Astrocyte of the hippocampus (primary cell): Measurements from ENCODE around the gene TRIM16.
"Not testable (repeated sequence)": the region's sequence is repeated elsewhere in the genome, so short reads cannot be mapped to it uniquely, and the experiment has no call there.

ENCODE experiments used
- DNase-seq: peaks from one replicate; pipeline ENCODE4 v3.0.0; 2011; ENCODE audit warnings: low read depth, low spot score

TRIM16 gene

DNA sequence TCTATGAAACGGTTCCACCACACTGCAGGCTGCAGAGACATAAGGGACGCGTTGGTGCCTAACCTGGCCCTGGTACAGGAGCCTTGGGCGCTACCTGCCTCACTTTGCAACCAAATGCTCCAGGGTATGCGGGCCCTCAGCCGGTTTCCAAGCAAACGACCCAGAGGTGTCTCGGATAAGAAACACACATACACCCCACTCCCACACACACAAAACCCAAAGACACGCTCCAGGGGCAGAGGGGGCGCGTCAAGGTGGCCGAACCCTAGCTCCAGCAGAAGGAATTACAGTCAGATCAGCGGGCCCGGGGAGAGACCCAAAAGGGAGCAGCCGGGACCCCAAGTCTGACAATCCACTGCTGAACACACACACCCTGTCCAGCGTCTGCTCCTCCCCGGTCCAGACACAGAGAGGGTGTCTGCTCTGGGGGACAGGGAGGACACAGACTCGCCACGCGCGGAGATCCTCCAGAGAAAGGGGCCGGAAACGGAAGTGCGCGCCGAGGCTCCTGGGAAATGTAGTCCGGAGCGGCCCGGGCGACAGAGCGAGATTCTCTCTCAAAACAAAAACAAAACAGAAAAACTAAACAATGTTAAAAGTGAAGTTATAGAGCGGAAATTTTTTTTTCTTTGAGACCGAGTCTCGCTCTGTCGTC is at the start of gene TRIM16:
TRIM16 (minus strand) TSS at position 488 of the 655 bp plus-strand sequence. CDS start 32,702 bp downstream, outside the sequence.
- peak; percentile 72 for DNase-seq

DNA sequence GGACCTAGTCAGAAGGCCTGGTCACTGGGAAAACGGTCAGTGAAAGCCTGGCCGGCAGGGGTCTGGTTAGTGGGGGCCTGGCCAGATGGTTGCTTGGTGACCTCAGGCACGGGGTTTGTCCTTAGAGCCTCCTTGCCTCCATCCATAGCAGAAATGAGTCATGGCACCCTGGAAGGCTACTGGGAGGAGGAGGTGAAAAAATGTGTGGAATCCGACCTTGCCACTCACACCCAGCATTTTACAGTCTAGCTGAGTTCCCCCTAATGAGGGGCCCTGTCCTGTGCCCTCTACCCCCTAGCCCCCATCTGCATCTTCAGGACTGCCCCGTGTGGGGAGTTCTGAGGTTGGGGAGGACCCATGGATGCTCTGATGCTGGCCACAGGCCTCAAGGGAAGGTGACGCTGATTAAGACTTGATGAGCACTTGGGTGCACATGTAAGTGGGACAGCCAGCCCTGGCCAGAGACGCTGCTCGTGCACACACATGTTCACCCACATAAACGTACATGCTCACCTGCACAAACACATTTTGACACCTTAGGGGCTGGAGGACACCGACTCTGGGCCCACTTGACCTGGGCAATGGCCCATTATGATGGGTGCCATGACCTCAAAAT is 49.2 kb upstream of the TRIM16 start:
- DNase-seq = not testable (repeated sequence)

DNA sequence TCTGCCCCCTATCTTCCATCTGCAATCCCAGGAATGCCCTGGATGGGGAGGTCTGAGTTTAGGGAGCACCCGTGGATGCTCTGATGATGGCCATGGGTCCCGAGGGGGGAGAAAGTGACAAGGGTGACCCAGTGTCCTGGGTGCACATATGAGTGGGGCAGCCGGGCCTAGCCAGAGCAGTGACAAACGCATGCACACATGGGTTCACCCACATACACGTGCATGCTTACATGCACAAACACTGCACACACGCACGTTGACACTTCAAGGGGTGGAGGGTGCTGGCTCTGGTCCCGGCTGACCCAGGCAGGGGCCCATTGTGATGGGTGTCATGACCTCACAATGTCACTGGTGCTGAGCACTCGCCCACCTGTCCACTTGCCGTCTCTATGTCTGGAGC is 47.8 kb upstream of the TRIM16 start, which contains the start of gene TBC1D26:
TBC1D26 (plus strand) TSS at position 384 of the 400 bp plus-strand sequence. CDS start 3,066 bp downstream, outside the sequence.
- not testable (repeated sequence) for DNase-seq

DNA sequence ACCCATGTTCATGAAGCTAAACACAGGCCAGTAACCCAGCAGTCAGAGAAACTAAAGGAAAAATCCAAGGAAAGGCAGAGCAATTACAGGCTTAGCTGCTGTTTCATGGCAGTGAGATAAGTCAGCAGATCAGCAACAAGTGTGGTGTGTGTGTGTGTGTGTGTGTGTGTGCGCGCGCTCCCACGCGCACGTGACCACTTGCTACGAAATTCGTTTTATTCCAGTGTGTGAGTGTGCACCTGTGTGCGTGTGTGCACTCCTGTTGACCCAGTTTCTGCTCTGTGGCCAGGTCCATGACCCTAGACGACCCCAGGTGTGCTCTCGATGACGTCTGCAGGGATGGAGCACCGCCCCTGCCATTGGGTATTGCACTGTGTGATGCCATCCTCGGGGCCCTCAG is 46.4 kb upstream of the TRIM16 start:
- not testable (repeated sequence) for DNase-seq

DNA sequence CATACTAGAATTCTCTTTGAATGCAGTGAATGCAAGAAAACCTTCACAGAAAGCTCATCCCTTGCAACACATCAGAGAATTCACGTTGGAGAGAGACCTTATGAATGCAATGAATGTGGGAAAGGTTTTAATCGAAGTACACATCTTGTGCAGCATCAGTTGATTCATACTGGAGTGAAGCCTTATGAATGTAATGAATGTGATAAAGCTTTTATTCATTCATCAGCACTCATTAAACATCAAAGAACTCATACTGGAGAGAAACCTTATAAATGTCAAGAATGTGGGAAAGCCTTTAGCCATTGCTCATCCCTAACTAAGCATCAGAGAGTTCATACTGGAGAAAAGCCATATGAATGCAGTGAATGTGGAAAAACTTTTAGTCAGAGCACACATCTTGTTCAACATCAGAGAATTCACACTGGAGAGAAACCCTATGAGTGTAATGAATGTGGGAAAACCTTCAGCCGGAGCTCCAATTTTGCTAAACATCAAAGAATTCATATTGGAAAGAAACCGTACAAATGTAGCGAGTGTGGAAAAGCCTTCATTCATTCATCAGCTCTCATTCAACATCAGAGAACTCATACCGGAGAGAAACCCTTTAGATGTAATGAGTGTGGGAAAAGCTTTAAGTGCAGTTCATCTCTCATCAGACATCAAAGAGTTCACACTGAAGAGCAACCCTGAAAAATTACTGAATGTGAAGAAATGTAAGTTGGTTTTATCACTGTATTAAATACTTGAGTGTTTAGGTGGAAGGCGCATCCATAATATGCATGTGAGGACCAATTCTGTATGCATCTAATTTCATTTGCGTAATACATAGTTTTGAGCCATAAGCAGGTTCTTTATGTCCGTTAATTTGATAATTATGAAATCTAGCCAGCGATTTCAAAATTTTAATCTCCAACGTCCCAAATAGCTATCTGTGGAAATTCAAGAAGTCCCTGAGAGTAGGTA is 32.8 kb upstream of the TRIM16 start:
- peak; percentile 4 for DNase-seq

DNA sequence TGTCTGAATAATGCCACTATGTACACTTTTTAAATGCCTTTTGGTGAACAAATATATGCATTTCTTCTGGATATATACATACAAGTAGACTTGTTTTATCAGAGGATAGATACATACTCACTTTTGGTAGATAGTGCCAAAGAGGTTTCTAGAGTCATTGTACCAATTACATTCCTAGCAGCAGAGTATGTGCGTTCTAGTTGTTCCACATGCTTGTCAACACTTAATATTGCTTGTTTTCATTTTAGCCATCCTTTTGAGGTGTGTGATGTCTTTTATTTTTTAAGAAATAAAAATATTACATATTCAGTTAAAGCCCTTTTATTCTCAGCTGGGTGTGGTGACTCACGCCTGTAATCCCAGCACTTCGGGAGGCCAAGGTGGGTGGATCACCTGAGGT is 24.8 kb upstream of the TRIM16 start:
- DNase-seq = not testable (repeated sequence)

DNA sequence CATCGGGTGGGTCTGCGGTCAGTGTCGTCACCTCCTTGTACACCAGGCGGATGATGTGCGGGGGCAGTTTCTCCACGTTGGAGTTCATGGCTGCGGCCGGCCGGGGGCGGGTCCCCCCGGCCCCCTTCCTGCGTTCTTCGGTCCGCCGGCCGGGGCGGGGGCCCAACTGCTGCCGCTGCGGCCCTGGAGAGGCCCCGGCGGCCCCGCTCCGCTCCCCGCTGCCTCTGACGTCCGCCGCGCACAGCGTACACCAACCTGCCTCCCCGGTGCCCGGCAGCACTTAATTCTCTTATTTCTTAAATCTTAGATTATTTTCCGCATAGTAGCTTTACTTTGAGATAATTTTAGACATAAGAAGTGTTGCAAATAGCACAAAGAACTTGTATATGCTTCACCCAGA is 20.7 kb upstream of the TRIM16 start:
- not testable (repeated sequence) for DNase-seq

DNA sequence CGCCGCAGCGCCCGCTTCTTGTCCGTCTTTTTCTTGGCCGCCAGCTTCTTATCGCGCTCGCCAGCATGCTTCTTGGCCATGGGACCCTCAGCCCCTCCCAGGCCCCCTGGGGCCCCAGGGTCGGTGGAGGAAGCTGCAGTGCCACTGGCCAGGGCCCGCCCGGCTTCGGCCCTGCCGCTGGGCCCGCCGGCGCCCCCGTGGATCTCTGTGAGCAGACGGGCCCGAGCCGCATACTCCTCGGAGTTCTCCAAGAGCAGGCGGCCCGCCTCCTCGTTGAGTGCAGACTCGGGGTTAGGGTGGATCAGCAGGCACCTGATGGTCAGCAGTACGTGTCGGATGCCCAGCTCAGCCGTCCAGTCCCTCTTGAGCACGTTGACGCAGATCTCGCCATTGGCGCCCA is 20.1 kb upstream of the TRIM16 start:
- DNase-seq = not testable (repeated sequence)

DNA sequence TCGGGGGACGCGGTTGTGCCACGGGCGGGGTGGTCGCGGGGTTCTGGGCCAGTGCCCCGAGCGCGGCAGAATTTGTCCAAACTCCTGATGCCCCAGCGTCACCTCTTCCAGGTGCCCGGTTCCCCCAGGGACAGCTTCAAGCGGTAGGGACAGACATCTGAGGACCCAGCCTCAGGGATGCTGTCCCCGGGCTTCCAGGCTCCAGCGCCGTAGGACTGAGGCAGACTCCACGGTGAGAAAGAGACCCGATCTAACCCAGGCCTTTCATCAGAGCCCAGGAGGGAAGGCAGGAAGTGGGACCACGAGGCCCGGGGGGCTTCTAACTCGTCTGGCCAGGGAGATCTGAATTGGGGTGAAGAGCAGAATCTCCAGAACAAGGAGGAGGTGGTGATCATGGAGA is 15.8 kb upstream of the TRIM16 start:
- not testable (repeated sequence) for DNase-seq

DNA sequence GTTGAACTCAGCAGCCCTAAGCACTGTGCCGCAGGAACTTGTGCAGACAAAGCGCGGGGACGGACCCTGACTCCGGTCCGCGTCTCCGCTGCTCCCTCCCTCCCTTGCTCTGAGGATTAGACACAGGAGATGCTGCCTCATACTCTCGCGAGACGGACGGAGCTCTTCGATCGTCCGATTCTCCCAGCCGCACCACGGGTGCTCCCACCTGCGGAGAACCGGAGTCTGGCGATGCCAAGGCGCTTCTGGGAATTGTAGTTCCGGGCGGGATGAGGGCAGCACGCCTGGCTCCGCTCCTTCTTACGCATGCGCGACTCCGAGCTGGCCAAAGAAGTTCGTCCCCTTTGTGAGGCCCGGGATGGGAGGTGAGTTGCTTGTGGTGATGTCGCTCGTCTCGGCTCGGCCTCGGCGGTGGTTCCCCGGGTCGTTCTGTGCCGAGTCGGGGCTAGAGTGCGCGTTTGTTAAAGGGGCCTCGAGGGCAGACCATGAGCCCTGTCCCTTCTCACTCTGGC is 15.4 kb upstream of the TRIM16 start, which contains the start of gene ZNF286A:
ZNF286A (plus strand) TSS at position 340 of the 512 bp plus-strand sequence. CDS start 578 bp downstream, outside the sequence.
- peak; percentile 99 for DNase-seq

DNA sequence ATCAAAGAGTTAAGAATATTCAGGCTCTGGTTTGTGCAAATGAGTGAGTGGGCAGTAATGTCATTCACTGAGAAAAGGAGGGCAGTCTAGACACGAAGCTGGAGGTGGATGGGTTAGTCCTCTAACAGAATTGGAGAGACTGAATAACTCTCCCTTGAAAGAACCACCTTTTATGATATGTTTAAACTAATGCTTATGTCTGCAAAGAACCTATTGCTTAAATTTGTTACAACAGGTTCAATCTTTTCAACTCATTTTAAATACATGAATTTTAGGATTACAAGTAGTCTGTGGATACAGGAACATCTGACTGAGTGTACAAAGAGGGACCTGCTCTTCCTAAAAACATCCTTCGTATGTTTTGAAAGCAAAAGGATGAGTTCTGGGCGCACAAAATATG is 14.9 kb upstream of the TRIM16 start:
- not testable (repeated sequence) for DNase-seq

DNA sequence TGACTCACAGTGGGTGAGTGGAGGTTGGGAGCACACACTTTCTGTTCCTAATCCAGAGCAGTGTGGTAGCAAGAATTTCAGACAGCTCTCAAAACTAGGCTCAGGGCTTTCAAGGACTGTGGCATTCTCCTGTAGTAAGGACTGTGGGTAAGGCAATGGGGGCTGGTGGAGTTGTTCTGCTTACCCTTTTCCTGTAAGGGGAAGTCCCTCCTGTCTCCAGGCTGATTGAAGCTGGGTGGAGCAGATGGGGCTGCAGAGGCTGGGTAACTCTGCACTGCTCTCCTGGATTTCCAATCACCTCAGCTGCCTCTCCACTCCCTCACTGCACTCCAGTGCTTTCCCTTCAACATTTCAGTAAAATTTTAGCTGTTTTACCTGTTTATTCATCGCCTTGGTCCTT is 3.4 kb upstream of the TRIM16 start:
- not testable (repeated sequence) for DNase-seq

DNA sequence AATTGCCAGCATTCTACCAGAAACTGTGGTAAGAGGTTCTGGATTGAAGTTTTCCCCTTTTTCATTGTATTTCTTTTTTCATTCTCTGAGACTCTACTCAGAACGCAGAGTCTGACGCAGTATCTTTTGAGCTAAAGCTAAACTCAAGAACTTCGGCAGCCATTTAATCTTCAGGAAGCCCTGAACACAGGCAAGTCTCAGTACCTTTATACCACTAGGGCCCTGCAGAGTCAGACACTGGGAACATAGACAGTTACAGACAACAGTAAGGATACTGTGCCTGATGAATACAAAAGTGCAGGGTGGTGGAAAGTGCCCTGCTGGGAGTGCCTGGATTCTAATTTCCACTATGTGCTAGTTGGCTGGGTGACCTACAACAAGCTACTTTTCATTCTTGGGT is 976 bp downstream of the TRIM16 start:
- DNase-seq = not testable (repeated sequence)

DNA sequence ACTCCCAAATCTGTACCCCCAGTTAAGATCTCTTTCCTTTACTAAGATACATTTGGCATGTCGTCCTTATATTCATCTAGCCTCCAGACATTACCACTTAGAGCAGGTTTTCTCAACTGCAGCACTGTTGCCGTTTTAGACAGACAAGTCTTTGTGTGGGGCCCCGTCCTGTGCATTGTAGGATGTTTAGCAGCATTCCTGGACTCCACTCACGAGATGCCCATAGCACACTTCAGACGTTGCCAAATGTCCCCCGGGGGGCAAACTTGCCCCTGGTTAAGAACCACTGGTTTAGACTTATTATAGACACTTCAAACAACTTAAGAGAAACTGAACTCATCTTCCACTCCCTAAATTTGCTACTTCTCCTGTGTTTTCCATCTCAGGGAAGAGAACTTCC is 8.1 kb downstream of the TRIM16 start:
- not testable (repeated sequence) for DNase-seq

DNA sequence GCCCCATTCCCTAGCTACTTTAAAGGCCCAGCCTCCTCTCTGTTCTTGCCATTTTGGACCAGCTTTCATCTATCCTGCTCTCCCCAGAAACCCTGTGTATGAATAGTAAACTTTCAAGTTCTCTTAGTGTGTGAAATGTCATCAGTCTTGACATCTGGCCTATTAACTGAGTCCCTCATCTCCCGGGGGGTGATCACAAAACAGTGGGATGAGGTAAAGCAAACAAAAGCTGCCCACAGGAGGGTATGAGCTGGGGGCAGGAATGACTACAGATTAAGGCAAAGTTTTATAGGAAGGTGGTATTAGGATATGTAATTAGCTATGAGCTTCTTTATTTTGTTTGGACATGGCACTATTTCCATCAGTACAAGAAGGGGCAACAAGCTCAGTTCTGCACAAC is 9.5 kb downstream of the TRIM16 start:
- not testable (repeated sequence) for DNase-seq

DNA sequence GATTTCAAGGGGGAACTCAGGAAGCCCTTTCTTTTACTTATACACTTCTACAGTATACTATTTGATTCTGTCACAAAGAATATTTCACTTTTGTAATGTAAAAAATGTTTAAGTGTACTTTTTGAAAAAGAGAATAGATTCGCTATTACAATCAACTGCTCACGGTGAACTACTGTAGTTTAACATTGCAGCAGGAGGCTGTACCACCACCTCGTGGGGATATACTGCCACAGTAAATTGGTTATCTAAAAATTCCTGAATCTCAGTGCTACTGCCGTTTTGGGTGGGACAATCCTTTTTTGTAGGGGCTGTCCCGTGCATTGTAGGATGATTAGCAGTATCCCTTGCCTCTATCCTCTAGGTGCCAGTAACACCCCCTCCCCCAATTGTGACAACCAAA is 14.6 kb downstream of the TRIM16 start:
- DNase-seq = not testable (repeated sequence)

DNA sequence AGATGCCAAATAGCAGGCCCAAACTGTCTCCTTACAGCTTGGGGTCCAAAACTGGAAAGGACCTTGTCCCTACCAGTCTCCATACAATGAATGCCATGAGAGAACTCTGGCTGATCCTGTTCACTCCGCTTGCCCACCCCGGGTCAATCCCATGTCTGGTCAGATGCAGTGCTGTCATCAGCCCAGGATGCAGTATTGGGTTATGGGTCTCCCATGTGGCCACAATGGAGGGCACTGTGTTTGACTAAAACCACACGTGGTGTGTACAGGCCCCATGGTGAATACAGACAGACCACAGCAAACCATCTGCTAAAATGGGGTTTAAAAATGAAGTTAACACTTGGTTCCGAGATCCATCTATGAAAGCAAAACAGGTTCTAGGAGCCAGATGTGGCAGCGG is 20.4 kb downstream of the TRIM16 start:
- no peak for DNase-seq

DNA sequence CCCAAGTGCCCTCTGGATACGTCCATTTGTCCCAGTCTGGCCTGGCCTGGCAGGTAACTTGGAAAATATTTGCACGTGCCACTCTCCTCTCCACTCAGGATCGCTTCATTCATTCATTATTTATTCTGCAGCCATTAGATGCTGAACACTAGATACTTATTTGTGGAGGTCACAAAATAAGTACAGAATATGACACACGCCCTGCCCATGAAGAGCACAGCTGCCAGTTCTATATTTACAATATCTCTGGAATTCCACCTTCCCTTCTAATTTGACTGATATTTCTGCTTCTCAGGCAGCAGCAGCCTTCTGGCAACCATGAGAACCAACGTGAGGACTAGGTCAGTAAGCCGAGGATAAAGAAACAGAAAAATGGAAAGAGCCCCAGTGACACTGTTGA is 20.9 kb downstream of the TRIM16 start:
- no peak for DNase-seq

DNA sequence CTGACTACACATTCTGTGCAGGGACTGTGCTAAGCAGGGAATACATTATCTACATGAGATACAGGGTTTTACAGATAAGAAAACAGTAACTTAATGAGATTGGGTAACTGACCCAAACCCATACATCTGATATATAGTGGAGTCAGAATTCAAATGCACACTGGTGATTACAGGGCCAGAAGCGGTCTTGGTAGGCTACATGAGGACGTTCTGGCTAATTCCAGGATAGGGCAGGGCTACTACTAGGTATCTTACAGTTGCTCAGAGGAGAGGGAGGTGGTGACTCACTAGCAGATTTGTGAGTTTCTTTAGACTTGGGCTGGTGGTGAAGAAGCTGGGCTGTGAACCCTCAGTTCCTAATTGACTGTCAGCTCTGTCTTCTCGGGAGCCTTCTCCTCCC is 21.4 kb downstream of the TRIM16 start:
- no peak for DNase-seq

DNA sequence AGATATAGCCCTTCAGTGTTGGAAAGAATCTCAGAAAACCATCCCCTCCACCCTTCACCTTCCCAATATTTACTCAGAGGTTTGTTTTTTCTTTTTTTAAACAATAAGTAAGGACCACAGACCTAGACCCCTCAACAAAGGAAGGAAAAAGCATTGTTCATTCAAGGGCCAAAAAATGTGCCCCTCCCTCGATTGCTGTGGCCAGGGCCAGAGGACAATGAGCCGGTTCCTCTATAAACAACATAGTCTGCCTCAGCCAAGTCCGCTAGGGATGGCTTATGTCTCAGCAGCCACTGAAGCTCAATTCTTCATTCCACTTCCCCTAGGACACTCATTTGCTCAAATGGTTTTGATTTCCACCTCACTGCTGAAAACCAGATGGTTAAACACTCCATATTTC is 24.0 kb downstream of the TRIM16 start:
- no peak for DNase-seq

DNA sequence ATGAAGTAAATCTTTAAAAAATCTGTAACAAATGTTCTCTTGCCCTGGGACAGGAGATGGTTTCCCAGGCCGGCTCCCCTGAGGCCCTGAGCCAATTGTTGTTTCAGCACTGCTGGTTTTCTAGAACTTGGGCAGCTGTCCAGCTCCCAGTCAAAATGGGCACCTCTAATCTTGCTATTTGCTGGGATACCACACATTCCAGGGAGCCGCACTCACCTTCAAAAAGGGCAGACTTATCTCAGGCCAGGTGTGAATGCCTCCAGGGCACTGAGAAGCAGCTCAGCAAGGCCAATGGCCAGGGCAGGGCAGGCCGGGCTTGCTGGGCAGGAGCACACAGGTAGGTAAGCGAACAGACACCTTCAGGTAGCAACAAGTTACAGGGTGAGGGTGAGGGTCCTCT is 24.4 kb downstream of the TRIM16 start:
- peak; percentile 88 for DNase-seq

DNA sequence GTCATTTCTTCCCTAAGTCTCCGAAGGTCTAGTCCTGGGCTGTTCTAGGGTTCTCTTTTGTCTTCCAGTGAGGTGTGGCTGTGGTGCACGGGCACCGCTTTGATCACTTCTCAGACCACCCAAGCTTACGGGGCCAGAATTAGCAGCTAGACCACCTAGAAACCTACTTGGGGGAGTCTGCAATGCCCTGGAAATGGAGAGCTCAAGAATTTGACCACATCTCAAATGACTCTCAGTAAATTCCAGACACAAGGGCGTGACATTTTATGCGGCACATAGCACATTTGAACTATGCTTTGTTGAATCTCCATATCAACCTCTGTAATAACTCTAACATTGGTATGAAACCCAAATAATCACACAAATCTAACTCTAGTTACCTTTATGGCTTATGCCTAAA is 24.9 kb downstream of the TRIM16 start:
- peak; percentile 51 for DNase-seq
